Measurements from ENCODE around the gene SRGAP1. TPM values are rescaled to one million over a fixed set of nuclear protein-coding genes. Genes with fewer than 3 reads are reported as not detected.

The SRGAP1 gene
- total and polyA plus RNA-seq, 2 donors from 2014 or later = 1.8 to 13.5 TPM

GRCh38 chr12:63945777-63946176 lies 101.3 kb downstream of the SRGAP1 start:
- intact Hi-C loops (cut with DNase I) = no loop called here
- H3K36me3 ChIP-seq (ENCODE audit: control insufficient read depth in 2 of 3, insufficient read depth in 3 of 3, low read length in 3 of 3) = no peaks in the 10 kb centered on the region
- no peak overlapping the region for H3K9ac ChIP-seq (ENCODE audit: low read length in 3 of 3)
- TF ChIP-seq CTCF (IDR thresholded peaks at IDR 0.05; ENCODE audit: borderline replicate concordance, extremely low read depth, insufficient read depth) = no peak
- peaks cover 0 to 7% (median 3%) of the 10 kb centered on the region in 3 donors for H3K4me1 ChIP-seq (ENCODE audit: control insufficient read depth in 2 of 3, insufficient read depth in 2 of 3, low read depth in 1 of 3, low read length in 3 of 3)
- FAIRE-seq (no peak), DNase-seq (no peak)
- H3K9me3 ChIP-seq (ENCODE audit: control insufficient read depth in 2 of 3, insufficient read depth in 1 of 3, low read length in 3 of 3) = no peaks in the 10 kb centered on the region
- H3K4me3 ChIP-seq (ENCODE audit: low read length in 3 of 3) = no peak overlapping the region
- H3K27me3 ChIP-seq (ENCODE audit: control insufficient read depth, insufficient read depth, low read length) = no peaks in the 10 kb centered on the region
- no peak overlapping the region for H3K27ac ChIP-seq (ENCODE audit: low read depth in 2 of 2, low read length in 2 of 2)

GRCh38 chr12:63948211-63948610 lies 103.7 kb downstream of the SRGAP1 start:
- H3K4me1 ChIP-seq (ENCODE audit: control insufficient read depth in 2 of 3, insufficient read depth in 2 of 3, low read depth in 1 of 3, low read length in 3 of 3) = peaks cover 0 to 7% (median 3%) of the 10 kb centered on the region in 3 donors
- no peaks in the 10 kb centered on the region for H3K27me3 ChIP-seq (ENCODE audit: control insufficient read depth, insufficient read depth, low read length)
- FAIRE-seq (no peak), DNase-seq (no peak)
- intact Hi-C loops (cut with DNase I) = no loop called here
- no peak overlapping the region for H3K9ac ChIP-seq (ENCODE audit: low read length in 3 of 3)
- no peak for TF ChIP-seq CTCF (IDR thresholded peaks at IDR 0.05; ENCODE audit: borderline replicate concordance, extremely low read depth, insufficient read depth)
- no peaks in the 10 kb centered on the region for H3K9me3 ChIP-seq (ENCODE audit: control insufficient read depth in 2 of 3, insufficient read depth in 1 of 3, low read length in 3 of 3)
- no peak overlapping the region for H3K27ac ChIP-seq (ENCODE audit: low read depth in 2 of 2, low read length in 2 of 2)
- no peaks in the 10 kb centered on the region for H3K36me3 ChIP-seq (ENCODE audit: control insufficient read depth in 2 of 3, insufficient read depth in 3 of 3, low read length in 3 of 3)
- no peak overlapping the region for H3K4me3 ChIP-seq (ENCODE audit: low read length in 3 of 3)

DNA sequence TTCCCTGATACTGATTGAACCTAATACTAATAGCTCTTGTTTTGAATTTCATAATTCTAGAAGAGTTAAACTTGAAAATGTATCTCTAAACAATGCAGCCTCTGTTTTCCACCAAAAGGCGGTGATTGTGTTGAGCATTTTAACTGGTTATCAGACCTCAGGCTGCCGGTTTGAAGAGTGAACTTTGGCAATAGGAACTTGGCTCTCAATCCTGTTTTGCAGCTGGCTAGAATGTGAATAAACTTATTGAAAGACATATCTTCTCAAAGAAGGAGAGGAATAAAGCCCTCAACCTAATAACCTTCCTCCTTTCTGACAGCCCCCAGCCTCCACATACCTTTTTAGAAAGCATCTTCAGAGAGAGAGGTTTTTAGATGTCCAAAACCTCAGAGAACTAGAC lies 105.4 kb downstream of the SRGAP1 start:
- Histone ChIP-seq H3K9ac (ENCODE audit: low read length in 3 of 3) (no peak overlapping the region), H3K27me3 (ENCODE audit: control insufficient read depth, insufficient read depth, low read length) (no peaks in the 10 kb centered on the region), H3K4me3 (ENCODE audit: low read length in 3 of 3) (no peak overlapping the region), H3K4me1 (ENCODE audit: control insufficient read depth in 2 of 3, insufficient read depth in 2 of 3, low read depth in 1 of 3, low read length in 3 of 3) (peaks cover 0 to 7% (median 3%) of the 10 kb centered on the region in 3 donors), H3K36me3 (ENCODE audit: control insufficient read depth in 2 of 3, insufficient read depth in 3 of 3, low read length in 3 of 3) (no peaks in the 10 kb centered on the region), H3K27ac (ENCODE audit: low read depth in 2 of 2, low read length in 2 of 2) (no peak overlapping the region), H3K9me3 (ENCODE audit: control insufficient read depth in 2 of 3, insufficient read depth in 1 of 3, low read length in 3 of 3) (no peaks in the 10 kb centered on the region)
- no peak for TF ChIP-seq CTCF (IDR thresholded peaks at IDR 0.05; ENCODE audit: borderline replicate concordance, extremely low read depth, insufficient read depth)
- intact Hi-C loops (cut with DNase I) = no loop called here
- DNase-seq (peak in 1 of 5 donors; percentile 36), FAIRE-seq (no peak)

GRCh38 chr12:63952995-63953394 lies 108.5 kb downstream of the SRGAP1 start:
- FAIRE-seq (no peak), DNase-seq (no peak)
- Histone ChIP-seq H3K27me3 (ENCODE audit: control insufficient read depth, insufficient read depth, low read length) (no peaks in the 10 kb centered on the region), H3K4me3 (ENCODE audit: low read length in 3 of 3) (no peak overlapping the region), H3K4me1 (ENCODE audit: control insufficient read depth in 2 of 3, insufficient read depth in 2 of 3, low read depth in 1 of 3, low read length in 3 of 3) (peaks cover 0 to 11% (median 2%) of the 10 kb centered on the region in 3 donors), H3K36me3 (ENCODE audit: control insufficient read depth in 2 of 3, insufficient read depth in 3 of 3, low read length in 3 of 3) (no peaks in the 10 kb centered on the region), H3K9me3 (ENCODE audit: control insufficient read depth in 2 of 3, insufficient read depth in 1 of 3, low read length in 3 of 3) (no peaks in the 10 kb centered on the region), H3K9ac (ENCODE audit: low read length in 3 of 3) (no peak overlapping the region), H3K27ac (ENCODE audit: low read depth in 2 of 2, low read length in 2 of 2) (no peak overlapping the region)
- TF ChIP-seq CTCF (IDR thresholded peaks at IDR 0.05; ENCODE audit: borderline replicate concordance, extremely low read depth, insufficient read depth) = no peak
- intact Hi-C loops (cut with DNase I) = no loop called here

All from kidney (tissue), 14 donors.